Stimulated activated effector memory CD8-positive, alpha-beta T cell treated with anti-CD3 and anti-CD28 coated beads, Interleukin-12 subunit alpha, Interleukin-12 subunit beta, amount 100 ng/mL, for 72 hours (primary cell): ENCODE results near the gene AK1.

Experiments
- ATAC-seq: fragments of 150-1000 bp; cut with Tn5 transposase; 2 replicates; pipeline ENCODE4 v1.10.0; 2021
- DNase-seq, 2 donors: peaks; one replicate each; pipeline ENCODE4 v3.0.0; 2021 to 2022; ENCODE audit warnings: low spot score in 2 of 2
- H3K27ac Mint-ChIP-seq: one replicate; pipeline ENCODE4 v1.8.0; 2022; ENCODE audit warnings: mild to moderate bottlenecking, mixed read lengths
- H3K36me3 Mint-ChIP-seq: one replicate; pipeline ENCODE4 v1.8.0; 2022; ENCODE audit warnings: mild to moderate bottlenecking, mixed read lengths
- H3K4me1 Mint-ChIP-seq: one replicate; pipeline ENCODE4 v1.8.0; 2022; ENCODE audit warnings: mixed read lengths
- H3K4me3 Mint-ChIP-seq: one replicate; pipeline ENCODE4 v1.8.0; 2022; ENCODE audit warnings: mild to moderate bottlenecking, mixed read lengths
- H3K9me3 Mint-ChIP-seq: one replicate; pipeline ENCODE4 v1.8.0; 2022; ENCODE audit warnings: mixed read lengths

Gene AK1

DNA sequence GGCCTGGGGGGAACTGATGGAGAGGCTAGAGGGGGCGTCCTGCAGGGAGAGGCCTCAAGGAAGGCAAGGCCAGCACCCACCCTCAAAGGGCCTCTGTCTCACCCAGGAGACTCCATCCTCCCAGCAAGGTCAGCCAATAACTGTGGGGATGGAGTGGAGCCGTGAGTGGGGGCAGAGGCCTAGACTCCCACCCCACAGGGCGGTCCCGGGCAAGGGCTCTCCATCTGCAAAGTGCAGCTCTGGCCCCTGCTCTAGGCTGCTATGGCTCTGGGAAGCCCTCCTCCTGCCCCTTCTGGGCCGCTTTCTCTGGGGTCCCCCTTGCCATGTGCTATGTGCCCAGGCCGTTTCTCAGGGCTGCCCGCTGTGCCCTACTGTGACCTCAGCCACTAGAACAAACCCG lies 60.7 kb downstream of the AK1 start:
- DNase-seq (no peak), ATAC-seq (no peak)
- no peaks in the 10 kb centered on the region for H3K9me3 Mint-ChIP-seq
- H3K36me3 Mint-ChIP-seq: peaks cover 73% of the 10 kb centered on the region
- peak overlapping the region; percentile 88 for H3K27ac Mint-ChIP-seq
- H3K4me3 Mint-ChIP-seq: no peak overlapping the region
- peaks cover 6% of the 10 kb centered on the region for H3K4me1 Mint-ChIP-seq
